Ishikawa (cell line): ENCODE data around the gene PER1.

Experiments used
- CREB1 ChIP-seq: IDR thresholded peaks from 2 replicates; pipeline ENCODE4 v1.6.1; 2012; ENCODE audit warnings: low read depth
- EP300 ChIP-seq: IDR thresholded peaks from 2 replicates; pipeline ENCODE4 v1.6.1; 2012; ENCODE audit warnings: borderline replicate concordance
- NFIC ChIP-seq: IDR thresholded peaks from 2 replicates; pipeline ENCODE4 v1.6.1; 2012
- TAF1 ChIP-seq: IDR thresholded peaks from 2 replicates; pipeline ENCODE4 v1.6.1; 2012; ENCODE audit warnings: low read depth, mild to moderate bottlenecking

DNA sequence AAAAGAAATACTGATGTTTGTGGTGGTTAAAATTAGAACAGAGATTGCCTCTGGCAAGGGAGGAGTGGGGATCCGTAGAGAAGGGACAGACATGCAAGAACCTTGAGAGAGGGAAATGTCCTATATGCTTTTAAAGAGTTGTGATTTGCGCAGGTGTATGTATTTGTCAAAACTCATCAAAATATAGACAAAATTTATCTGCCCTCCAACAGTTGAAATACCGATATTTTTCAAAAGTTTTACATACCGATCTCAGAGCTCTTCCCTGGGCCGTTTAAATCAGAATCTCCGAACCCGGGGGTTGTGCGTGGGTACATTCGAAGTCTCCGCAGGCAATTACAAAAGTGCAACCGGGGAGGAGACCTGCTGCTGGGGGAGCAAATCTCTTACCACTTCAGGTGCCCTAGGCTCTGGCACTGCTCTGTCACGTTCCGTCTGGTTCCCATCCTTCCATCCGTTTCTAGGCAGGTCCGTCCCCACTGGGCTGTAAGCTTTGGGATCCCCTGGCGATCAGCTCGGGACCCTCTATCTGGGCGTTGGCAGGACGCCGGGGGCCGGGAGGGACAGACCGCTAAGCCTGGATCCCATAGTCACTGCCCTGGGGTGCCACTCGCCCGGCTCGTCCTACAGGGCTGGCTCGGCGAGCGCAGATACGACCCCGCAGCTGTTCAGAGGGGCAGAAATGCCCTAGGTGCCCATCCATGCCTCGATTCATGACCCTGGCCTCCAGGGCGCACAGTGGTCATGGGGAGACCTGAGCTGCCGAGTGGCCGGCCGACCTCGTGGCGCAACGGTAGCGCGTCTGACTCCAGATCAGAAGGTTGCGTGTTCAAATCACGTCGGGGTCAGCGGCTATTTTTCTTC lies 33.6 kb upstream of the PER1 start:
- TF ChIP-seq EP300 (no peak), NFIC (0 out of 2 replicates have a peak, but pooled peaks have one; percentile 1), TAF1 (no peak), CREB1 (no peak)
